ENCODE measurements around the gene AGBL5. TPM values are rescaled to one million over a fixed set of nuclear protein-coding genes. Genes with fewer than 3 reads are reported as not detected.

Gene AGBL5
- total and polyA plus RNA-seq, 8 donors = 7.8 to 29.0 (median 12.2) TPM

DNA sequence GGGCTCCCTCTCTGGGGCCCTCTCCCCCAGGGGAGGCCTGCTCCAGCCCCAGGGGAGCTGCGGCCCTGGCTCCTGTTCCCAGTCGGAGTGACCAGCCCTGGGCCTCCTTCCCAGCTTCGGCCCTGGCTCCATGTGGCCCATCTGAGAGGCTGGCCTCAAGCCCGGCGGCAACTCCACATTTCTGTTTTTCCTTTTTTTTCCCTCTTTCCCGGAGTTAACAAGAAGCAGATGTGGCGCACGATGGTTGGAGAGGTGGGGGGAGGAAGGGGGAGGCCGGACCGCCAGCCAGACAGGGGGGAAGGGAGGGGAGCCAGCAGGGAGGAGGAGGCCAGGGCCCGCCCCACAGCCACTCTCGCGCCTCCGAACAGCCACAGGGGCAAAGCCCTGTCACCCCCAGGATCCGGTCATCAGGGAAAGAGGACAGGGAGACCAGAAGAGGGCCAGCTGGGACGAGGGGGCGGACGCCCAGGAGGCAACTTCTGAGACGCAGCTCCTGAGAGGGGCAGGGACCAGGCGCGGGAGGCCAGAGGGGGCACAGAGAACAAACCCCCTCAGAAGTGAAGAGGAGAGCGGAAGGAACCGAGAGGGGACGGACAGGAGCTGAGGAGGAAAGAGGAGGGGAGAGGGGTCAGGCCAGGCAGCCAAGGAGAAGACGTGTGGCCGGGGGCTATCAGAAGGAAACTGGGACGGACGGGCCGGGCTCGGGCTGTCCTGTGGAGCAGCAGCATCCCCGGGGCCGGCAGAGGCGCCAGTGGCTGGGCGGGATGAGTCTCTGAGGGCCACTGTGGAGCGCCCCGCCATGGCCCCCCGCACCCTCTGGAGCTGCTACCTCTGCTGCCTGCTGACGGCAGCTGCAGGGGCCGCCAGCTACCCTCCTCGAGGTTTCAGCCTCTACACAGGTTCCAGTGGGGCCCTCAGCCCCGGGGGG is 27.1 kb downstream of the AGBL5 start, which contains the start of gene EMILIN1:
Gene EMILIN1 (plus strand): TSS at position 349 of the 928 bp plus-strand sequence. CDS start 451 bp downstream, at position 800.
- Histone ChIP-seq H3K4me1 (peaks cover 20 to 86% (median 63%) of the 10 kb centered on the region in 4 donors), H3K27ac (peak within 1 kb of the TSS; percentile 54 to 94 (median 92))
- peak; percentile 45 to 95 for DNase-seq

DNA sequence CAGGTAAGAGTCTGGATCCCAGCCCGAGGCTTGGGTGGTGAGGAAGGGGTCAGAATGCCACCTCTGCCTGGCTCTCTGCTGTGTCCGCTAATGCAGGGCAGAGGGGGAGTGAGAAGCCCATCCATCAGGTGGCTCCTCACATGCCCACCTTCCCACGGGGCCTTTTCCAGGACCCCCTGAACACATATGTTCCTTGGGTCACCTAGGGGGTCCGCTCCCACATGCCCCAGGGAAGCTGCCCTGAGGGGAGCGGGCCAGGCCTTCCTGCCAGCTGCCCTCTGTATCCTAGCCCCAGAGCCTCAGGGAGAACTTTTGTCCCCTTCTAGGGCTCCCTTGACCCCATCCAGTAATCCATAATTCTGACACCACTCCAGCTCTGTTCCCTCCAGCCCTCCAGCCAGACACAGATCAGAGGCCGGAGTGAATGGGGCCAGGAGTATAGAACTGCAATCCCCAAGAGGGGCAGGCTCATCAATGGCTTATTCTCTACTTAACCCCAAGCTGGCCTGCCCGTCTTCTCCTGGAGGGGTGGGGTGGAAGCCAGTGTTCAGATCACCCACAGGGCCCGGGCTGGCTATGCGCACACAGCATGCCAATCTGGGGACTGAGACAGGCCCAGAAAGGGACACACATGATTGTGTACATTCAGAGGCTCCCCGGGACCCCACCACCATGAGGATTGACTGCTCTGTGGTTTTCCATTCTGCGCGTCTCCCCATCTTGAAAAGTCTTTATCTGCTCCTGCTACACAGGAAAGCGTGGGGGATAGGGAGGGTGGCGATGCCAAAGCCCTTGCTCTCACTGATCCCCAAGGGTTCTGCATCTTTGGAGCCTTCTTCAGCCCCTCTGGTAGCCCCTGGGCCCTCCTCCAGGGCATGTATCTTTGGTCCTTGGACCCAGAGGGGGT is 28.0 kb downstream of the AGBL5 start:
- Histone ChIP-seq H3K4me1 (peaks cover 20 to 86% (median 64%) of the 10 kb centered on the region in 4 donors), H3K9me3 (no peaks in the 10 kb centered on the region), H3K27ac (peak overlapping the region; percentile 54 to 94 (median 92)), H3K4me3 (peak overlapping the region; percentile 54 to 66 (median 60)), H3K27me3 (peaks cover 0 to 5% (median 0%) of the 10 kb centered on the region in 3 donors), H3K36me3 (peaks cover 0 to 17% (median 6%) of the 10 kb centered on the region in 4 donors)
- TF ChIP-seq, protein P1, sequence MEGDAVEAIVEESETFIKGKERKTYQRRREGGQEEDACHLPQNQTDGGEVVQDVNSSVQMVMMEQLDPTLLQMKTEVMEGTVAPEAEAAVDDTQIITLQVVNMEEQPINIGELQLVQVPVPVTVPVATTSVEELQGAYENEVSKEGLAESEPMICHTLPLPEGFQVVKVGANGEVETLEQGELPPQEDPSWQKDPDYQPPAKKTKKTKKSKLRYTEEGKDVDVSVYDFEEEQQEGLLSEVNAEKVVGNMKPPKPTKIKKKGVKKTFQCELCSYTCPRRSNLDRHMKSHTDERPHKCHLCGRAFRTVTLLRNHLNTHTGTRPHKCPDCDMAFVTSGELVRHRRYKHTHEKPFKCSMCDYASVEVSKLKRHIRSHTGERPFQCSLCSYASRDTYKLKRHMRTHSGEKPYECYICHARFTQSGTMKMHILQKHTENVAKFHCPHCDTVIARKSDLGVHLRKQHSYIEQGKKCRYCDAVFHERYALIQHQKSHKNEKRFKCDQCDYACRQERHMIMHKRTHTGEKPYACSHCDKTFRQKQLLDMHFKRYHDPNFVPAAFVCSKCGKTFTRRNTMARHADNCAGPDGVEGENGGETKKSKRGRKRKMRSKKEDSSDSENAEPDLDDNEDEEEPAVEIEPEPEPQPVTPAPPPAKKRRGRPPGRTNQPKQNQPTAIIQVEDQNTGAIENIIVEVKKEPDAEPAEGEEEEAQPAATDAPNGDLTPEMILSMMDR (IDR thresholded peaks at IDR 0.05) = no peak
- TF ChIP-seq POLR2AphosphoS5 (IDR thresholded peaks at IDR 0.05) = no peak
- no peak for TF ChIP-seq EP300 (IDR thresholded peaks at IDR 0.05)
- no peak for TF ChIP-seq POLR2A (IDR thresholded peaks at IDR 0.05)
- DNase-seq = no peak
- intact Hi-C loops (cut with DNase I; ENCODE audit: low total_unique reads) = loop anchor here (10.0 kb wide), 1 partner anchor 45 kb away; the partner anchor contains the start of gene TMEM214
- WGBS, 5 donors = 46 to 74% (median 69%) methylated on average over 14 of the region's 14 CpGs

More for the DNA sequence above, 27.1 kb downstream of the AGBL5 start, which contains the start of gene EMILIN1:
- intact Hi-C loops (cut with DNase I; ENCODE audit: low total_unique reads) = no loop called here
- Histone ChIP-seq H3K27me3 (peaks cover 0 to 5% (median 0%) of the 10 kb centered on the region in 3 donors), H3K9me3 (no peaks in the 10 kb centered on the region), H3K36me3 (peaks cover 0 to 17% (median 6%) of the 10 kb centered on the region in 4 donors), H3K4me3 (peak within 1 kb of the TSS; percentile 54 to 66 (median 60))
- WGBS, 5 donors = 29 to 57% (median 45%) methylated on average over 35 to 41 of the region's 41 CpGs
- TF ChIP-seq POLR2A (IDR thresholded peaks at IDR 0.05) = no peak
- peak in 1 of 3 donors; percentile 42 for TF ChIP-seq POLR2AphosphoS5 (IDR thresholded peaks at IDR 0.05)

DNA sequence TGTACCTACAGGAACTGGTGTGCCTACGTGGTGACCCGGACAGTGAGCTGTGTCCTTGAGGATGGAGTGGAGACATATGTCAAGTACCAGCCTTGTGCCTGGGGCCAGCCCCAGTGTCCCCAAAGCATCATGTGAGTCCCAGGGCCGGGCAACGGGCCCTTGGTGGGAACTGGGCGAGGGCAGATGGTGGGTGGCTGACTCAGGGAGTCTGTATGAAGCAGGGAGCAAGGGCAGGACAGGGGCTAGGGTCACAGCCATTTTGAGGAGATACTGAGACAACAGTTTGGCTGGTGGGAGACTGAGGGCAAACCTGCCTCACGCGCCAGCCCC is 28.6 kb downstream of the AGBL5 start:
- H3K4me1 ChIP-seq = peaks cover 23 to 86% (median 62%) of the 10 kb centered on the region in 4 donors
- DNase-seq = no peak
- peaks cover 0 to 5% (median 0%) of the 10 kb centered on the region in 3 donors for H3K27me3 ChIP-seq
- peak overlapping the region in 4 of 5 donors; percentile 92 to 94 (median 92) for H3K27ac ChIP-seq
- 66 to 78% (median 72%) methylated on average over 7 of the region's 7 CpGs for whole genome bisulfite sequencing, 5 donors
- intact Hi-C loops (cut with DNase I; ENCODE audit: low total_unique reads) = loop anchor here (10.0 kb wide), 1 partner anchor 45 kb away; the partner anchor contains the start of gene TMEM214
- TF ChIP-seq POLR2A (IDR thresholded peaks at IDR 0.05) (no peak), POLR2AphosphoS5 (IDR thresholded peaks at IDR 0.05) (no peak), EP300 (IDR thresholded peaks at IDR 0.05) (no peak)
- TF ChIP-seq, protein P1 (IDR thresholded peaks at IDR 0.05) = no peak
- peak overlapping the region; percentile 54 to 66 (median 60) for H3K4me3 ChIP-seq
- peaks cover 0 to 17% (median 6%) of the 10 kb centered on the region in 4 donors for H3K36me3 ChIP-seq
- no peaks in the 10 kb centered on the region for H3K9me3 ChIP-seq

DNA sequence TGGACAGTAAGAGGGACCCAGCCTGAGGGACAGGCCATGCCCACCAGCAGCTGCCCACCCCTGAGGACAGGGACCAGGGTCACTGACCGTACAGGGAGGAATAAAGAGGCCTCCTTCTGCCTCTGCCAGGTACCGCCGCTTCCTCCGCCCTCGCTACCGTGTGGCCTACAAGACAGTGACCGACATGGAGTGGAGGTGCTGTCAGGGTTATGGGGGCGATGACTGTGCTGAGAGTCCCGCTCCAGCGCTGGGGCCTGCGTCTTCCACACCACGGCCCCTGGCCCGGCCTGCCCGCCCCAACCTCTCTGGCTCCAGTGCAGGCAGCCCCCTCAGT is 29.1 kb downstream of the AGBL5 start:
- WGBS, 5 donors = 70 to 87% (median 86%) methylated on average over 9 to 14 of the region's 14 CpGs
- H3K27me3 ChIP-seq = peaks cover 0 to 5% (median 0%) of the 10 kb centered on the region in 3 donors
- H3K9me3 ChIP-seq = no peaks in the 10 kb centered on the region
- H3K27ac ChIP-seq = peak overlapping the region in 4 of 5 donors; percentile 92 to 94 (median 92)
- DNase-seq = no peak
- H3K4me3 ChIP-seq = peak overlapping the region; percentile 54 to 66 (median 60)
- peaks cover 27 to 86% (median 62%) of the 10 kb centered on the region in 4 donors for H3K4me1 ChIP-seq
- TF ChIP-seq POLR2AphosphoS5 (IDR thresholded peaks at IDR 0.05) = no peak
- TF ChIP-seq POLR2A (IDR thresholded peaks at IDR 0.05) = no peak
- TF ChIP-seq, protein P1 (IDR thresholded peaks at IDR 0.05) = no peak
- peaks cover 0 to 17% (median 6%) of the 10 kb centered on the region in 4 donors for H3K36me3 ChIP-seq
- intact Hi-C loops (cut with DNase I; ENCODE audit: low total_unique reads) = loop anchor here (10.0 kb wide), 1 partner anchor 46 kb away; the partner anchor contains the start of gene TMEM214

Measured in stomach (tissue), 9 donors.